ENCODE measurements around the gene CACNA2D4. TPM values are rescaled to one million over a fixed set of nuclear protein-coding genes. Genes with fewer than 3 reads are reported as not detected.

The CACNA2D4 gene
- polyA plus RNA-seq, 2 donors: 0.84 to 0.89 TPM

GRCh38 chr12:1808036-1808797 lies 110.2 kb downstream of the CACNA2D4 start:
- Histone ChIP-seq H3K36me3 (ENCODE audit: control insufficient read depth in 2 of 2, insufficient read depth in 2 of 2, low read length in 1 of 2) (no peaks in the 10 kb centered on the region), H3K27ac (ENCODE audit: low read depth in 2 of 2, low read length in 1 of 2) (no peak overlapping the region), H3K4me1 (ENCODE audit: control insufficient read depth in 2 of 2, insufficient read depth in 2 of 2, low read length in 1 of 2) (no peaks in the 10 kb centered on the region), H3K27me3 (ENCODE audit: control insufficient read depth in 1 of 2, insufficient read depth in 2 of 2, low read length in 2 of 2) (no peaks in the 10 kb centered on the region), H3K9me3 (ENCODE audit: control insufficient read depth in 2 of 2, insufficient read depth in 1 of 2, low read depth in 1 of 2, low read length in 1 of 2) (no peaks in the 10 kb centered on the region), H3K4me3 (ENCODE audit: low read depth in 1 of 2, low read length in 2 of 2) (no peak overlapping the region)
- WGBS, 2 donors: 87 to 89% methylated on average over 19 of the region's 19 CpGs

- Histone ChIP-seq H3K9me3 (ENCODE audit: control insufficient read depth in 2 of 2, insufficient read depth in 1 of 2, low read depth in 1 of 2, low read length in 1 of 2) (no peaks in the 10 kb centered on the region), H3K4me3 (ENCODE audit: low read depth in 1 of 2, low read length in 2 of 2) (no peak overlapping the region), H3K27ac (ENCODE audit: low read depth in 2 of 2, low read length in 1 of 2) (no peak overlapping the region), H3K4me1 (ENCODE audit: control insufficient read depth in 2 of 2, insufficient read depth in 2 of 2, low read length in 1 of 2) (no peaks in the 10 kb centered on the region), H3K27me3 (ENCODE audit: control insufficient read depth in 1 of 2, insufficient read depth in 2 of 2, low read length in 2 of 2) (no peaks in the 10 kb centered on the region), H3K36me3 (ENCODE audit: control insufficient read depth in 2 of 2, insufficient read depth in 2 of 2, low read length in 1 of 2) (no peaks in the 10 kb centered on the region)
- WGBS, 2 donors: 84 to 89% methylated on average over 15 of the region's 15 CpGs
These were observed 111.2 kb downstream of the CACNA2D4 start for GRCh38 chr12:1807087-1807860.

GRCh38 chr12:1806301-1807086 lies 112.0 kb downstream of the CACNA2D4 start:
- Histone ChIP-seq H3K4me1 (ENCODE audit: control insufficient read depth in 2 of 2, insufficient read depth in 2 of 2, low read length in 1 of 2) (no peaks in the 10 kb centered on the region), H3K36me3 (ENCODE audit: control insufficient read depth in 2 of 2, insufficient read depth in 2 of 2, low read length in 1 of 2) (no peaks in the 10 kb centered on the region), H3K27me3 (ENCODE audit: control insufficient read depth in 1 of 2, insufficient read depth in 2 of 2, low read length in 2 of 2) (no peaks in the 10 kb centered on the region), H3K27ac (ENCODE audit: low read depth in 2 of 2, low read length in 1 of 2) (no peak overlapping the region), H3K9me3 (ENCODE audit: control insufficient read depth in 2 of 2, insufficient read depth in 1 of 2, low read depth in 1 of 2, low read length in 1 of 2) (no peaks in the 10 kb centered on the region), H3K4me3 (ENCODE audit: low read depth in 1 of 2, low read length in 2 of 2) (no peak overlapping the region)
- WGBS, 2 donors: 61 to 62% methylated on average over 7 of the region's 7 CpGs

GRCh38 chr12:1805441-1806081 lies 112.9 kb downstream of the CACNA2D4 start:
- no peaks in the 10 kb centered on the region for H3K4me1 ChIP-seq (ENCODE audit: control insufficient read depth in 2 of 2, insufficient read depth in 2 of 2, low read length in 1 of 2)
- H3K27me3 ChIP-seq (ENCODE audit: control insufficient read depth in 1 of 2, insufficient read depth in 2 of 2, low read length in 2 of 2): no peaks in the 10 kb centered on the region
- WGBS, 2 donors: 89 to 94% methylated on average over 16 of the region's 16 CpGs
- no peaks in the 10 kb centered on the region for H3K9me3 ChIP-seq (ENCODE audit: control insufficient read depth in 2 of 2, insufficient read depth in 1 of 2, low read depth in 1 of 2, low read length in 1 of 2)
- no peak overlapping the region for H3K27ac ChIP-seq (ENCODE audit: low read depth in 2 of 2, low read length in 1 of 2)
- H3K4me3 ChIP-seq (ENCODE audit: low read depth in 1 of 2, low read length in 2 of 2): no peak overlapping the region
- no peaks in the 10 kb centered on the region for H3K36me3 ChIP-seq (ENCODE audit: control insufficient read depth in 2 of 2, insufficient read depth in 2 of 2, low read length in 1 of 2)

- Histone ChIP-seq H3K4me1 (ENCODE audit: control insufficient read depth in 2 of 2, insufficient read depth in 2 of 2, low read length in 1 of 2) (no peaks in the 10 kb centered on the region), H3K4me3 (ENCODE audit: low read depth in 1 of 2, low read length in 2 of 2) (no peak overlapping the region), H3K36me3 (ENCODE audit: control insufficient read depth in 2 of 2, insufficient read depth in 2 of 2, low read length in 1 of 2) (no peaks in the 10 kb centered on the region), H3K27ac (ENCODE audit: low read depth in 2 of 2, low read length in 1 of 2) (no peak overlapping the region), H3K9me3 (ENCODE audit: control insufficient read depth in 2 of 2, insufficient read depth in 1 of 2, low read depth in 1 of 2, low read length in 1 of 2) (no peaks in the 10 kb centered on the region), H3K27me3 (ENCODE audit: control insufficient read depth in 1 of 2, insufficient read depth in 2 of 2, low read length in 2 of 2) (no peaks in the 10 kb centered on the region)
- 59% methylated on average over 25 of the region's 25 CpGs for WGBS, 2 donors
These were observed 113.7 kb downstream of the CACNA2D4 start for GRCh38 chr12:1804545-1805332.

GRCh38 chr12:1803736-1804135 lies 114.7 kb downstream of the CACNA2D4 start:
- H3K27ac ChIP-seq (ENCODE audit: low read depth in 2 of 2, low read length in 1 of 2): no peak overlapping the region
- no peaks in the 10 kb centered on the region for H3K4me1 ChIP-seq (ENCODE audit: control insufficient read depth in 2 of 2, insufficient read depth in 2 of 2, low read length in 1 of 2)
- no peaks in the 10 kb centered on the region for H3K9me3 ChIP-seq (ENCODE audit: control insufficient read depth in 2 of 2, insufficient read depth in 1 of 2, low read depth in 1 of 2, low read length in 1 of 2)
- no peak overlapping the region for H3K4me3 ChIP-seq (ENCODE audit: low read depth in 1 of 2, low read length in 2 of 2)
- no peaks in the 10 kb centered on the region for H3K36me3 ChIP-seq (ENCODE audit: control insufficient read depth in 2 of 2, insufficient read depth in 2 of 2, low read length in 1 of 2)
- H3K27me3 ChIP-seq (ENCODE audit: control insufficient read depth in 1 of 2, insufficient read depth in 2 of 2, low read length in 2 of 2): no peaks in the 10 kb centered on the region
- 88 to 91% methylated on average over 7 of the region's 7 CpGs for WGBS, 2 donors

- H3K4me3 ChIP-seq (ENCODE audit: low read depth in 1 of 2, low read length in 2 of 2): no peak overlapping the region
- no peaks in the 10 kb centered on the region for H3K27me3 ChIP-seq (ENCODE audit: control insufficient read depth in 1 of 2, insufficient read depth in 2 of 2, low read length in 2 of 2)
- WGBS, 2 donors: 64 to 66% methylated on average over 16 of the region's 16 CpGs
- peaks cover 2 to 6% of the 10 kb centered on the region in 2 donors for H3K4me1 ChIP-seq (ENCODE audit: control insufficient read depth in 2 of 2, insufficient read depth in 2 of 2, low read length in 1 of 2)
- no peaks in the 10 kb centered on the region for H3K36me3 ChIP-seq (ENCODE audit: control insufficient read depth in 2 of 2, insufficient read depth in 2 of 2, low read length in 1 of 2)
- H3K27ac ChIP-seq (ENCODE audit: low read depth in 2 of 2, low read length in 1 of 2): no peak overlapping the region
- no peaks in the 10 kb centered on the region for H3K9me3 ChIP-seq (ENCODE audit: control insufficient read depth in 2 of 2, insufficient read depth in 1 of 2, low read depth in 1 of 2, low read length in 1 of 2)
These were observed 117.0 kb downstream of the CACNA2D4 start for GRCh38 chr12:1801303-1801975.

- no peaks in the 10 kb centered on the region for H3K9me3 ChIP-seq (ENCODE audit: control insufficient read depth in 2 of 2, insufficient read depth in 1 of 2, low read depth in 1 of 2, low read length in 1 of 2)
- 65 to 66% methylated on average over 14 of the region's 14 CpGs for WGBS, 2 donors
- no peaks in the 10 kb centered on the region for H3K27me3 ChIP-seq (ENCODE audit: control insufficient read depth in 1 of 2, insufficient read depth in 2 of 2, low read length in 2 of 2)
- no peak overlapping the region for H3K27ac ChIP-seq (ENCODE audit: low read depth in 2 of 2, low read length in 1 of 2)
- no peaks in the 10 kb centered on the region for H3K36me3 ChIP-seq (ENCODE audit: control insufficient read depth in 2 of 2, insufficient read depth in 2 of 2, low read length in 1 of 2)
- peaks cover 2 to 6% of the 10 kb centered on the region in 2 donors for H3K4me1 ChIP-seq (ENCODE audit: control insufficient read depth in 2 of 2, insufficient read depth in 2 of 2, low read length in 1 of 2)
- H3K4me3 ChIP-seq (ENCODE audit: low read depth in 1 of 2, low read length in 2 of 2): no peak overlapping the region
These were observed 117.8 kb downstream of the CACNA2D4 start for GRCh38 chr12:1800401-1801302.

Measured in esophagus (tissue), 2 donors.